ENCODE data around the gene C4orf50. TPM values are rescaled to one million over a fixed set of nuclear protein-coding genes. Genes with fewer than 3 reads are reported as not detected.

C4orf50 gene
- total and polyA plus RNA-seq, 10 of the 15 experiments (the other 5 are each of a cell fraction or from before 2014, with no cell fraction given) = 0.04 to 0.09 (median 0.05) TPM; not detected in 3

- H3K36me3 ChIP-seq (ENCODE audit: control insufficient read depth in 2 of 2, insufficient read depth in 2 of 2, low read length in 1 of 2) = no peaks in the 10 kb centered on the region
- H3K4me2 ChIP-seq (ENCODE audit: control insufficient read depth, insufficient read depth) = no peak overlapping the region
- WGBS (ENCODE audit: insufficient coverage, insufficient replicate concordance, low lambda C conversion rate, missing lambda C conversion rate) = 63% methylated on average over 34 of the region's 34 CpGs
- ChIA-PET POLR2A (no interaction called here), RAD21 (ENCODE audit: unreplicated experiment) (no interaction called here), SMC1A (ENCODE audit: uncharacterized antibody, unreplicated experiment) (no interaction called here), CTCF (interaction anchor here (0.7 kb wide), 1 partner anchor 738 kb away, joined by 3 read pairs; no protein-coding TSS in a partner anchor)
- ATAC-seq (no peak), FAIRE-seq (no peak), DNase-seq (ENCODE audit: low read depth, low spot score) (no peak)
- no peak overlapping the region for H3K9ac ChIP-seq (ENCODE audit: control insufficient read depth, insufficient read depth, low read length)
- H2AFZ ChIP-seq (ENCODE audit: control insufficient read depth, low read depth, low read length) = no peak overlapping the region
- H3K4me3 ChIP-seq = no peak overlapping the region
- no peak overlapping the region for H3K27ac ChIP-seq (ENCODE audit: control insufficient read depth, insufficient read depth)
- H3K9me3 ChIP-seq (replicated peaks; ENCODE audit: control insufficient read depth, insufficient read depth, low read length) = no peaks in the 10 kb centered on the region; the same call in 2 of the 3 replicates
- no peaks in the 10 kb centered on the region for H3K79me2 ChIP-seq (ENCODE audit: control insufficient read depth, insufficient read depth, low read length)
- H3K27me3 ChIP-seq (replicated peaks in 1 of 2; ENCODE audit: control insufficient read depth in 2 of 2, insufficient read depth in 2 of 2, low read length in 1 of 2) = peaks cover 1 to 17% of the 10 kb centered on the region in 2 experiments
- BruUV-seq (replicated peaks) = no TSS peak
- H3K4me1 ChIP-seq (ENCODE audit: control insufficient read depth, insufficient read depth, low read length) = no peaks in the 10 kb centered on the region
- no peaks in the 10 kb centered on the region for H4K20me1 ChIP-seq (ENCODE audit: control insufficient read depth, insufficient read depth)
- intact Hi-C loops (cut with micrococcal nuclease; ENCODE audit: unreplicated experiment) = no loop called here
- in situ Hi-C loops (cut with MboI) = no loop called here
- TF ChIP-seq BRCA1 (IDR thresholded peaks at IDR 0.05; ENCODE audit: low read depth, low read length) = no peak
- no peak for TF ChIP-seq LARP7 (IDR thresholded peaks at IDR 0.05)
- TF ChIP-seq HDAC2 (IDR thresholded peaks at IDR 0.05) = no peak
- no peak for TF ChIP-seq DPF2 (IDR thresholded peaks at IDR 0.05)
- TF ChIP-seq TARDBP (IDR thresholded peaks at IDR 0.05; ENCODE audit: borderline replicate concordance) = no peak
- TF ChIP-seq E4F1 (IDR thresholded peaks at IDR 0.05; ENCODE audit: borderline replicate concordance, partially characterized antibody) = no peak
- TF ChIP-seq ZNF687 (IDR thresholded peaks at IDR 0.05) = no peak
- no peak for TF ChIP-seq ELK1 (IDR thresholded peaks at IDR 0.05; ENCODE audit: low read depth, low read length)
- TF ChIP-seq RAD21 (IDR thresholded peaks at IDR 0.05; ENCODE audit: insufficient read depth, low read depth, low read length) = no peak
- no peak for TF ChIP-seq RCOR1 (conservative IDR thresholded peaks at IDR 0.05; ENCODE audit: low read depth, low read length)
- TF ChIP-seq TCF3 (IDR thresholded peaks at IDR 0.05; ENCODE audit: borderline replicate concordance, insufficient read depth, low read depth, low read length) = no peak
- TF ChIP-seq RB1 (IDR thresholded peaks at IDR 0.05; ENCODE audit: borderline replicate concordance) = no peak
- no peak for TF ChIP-seq SKIL (IDR thresholded peaks at IDR 0.05; ENCODE audit: low read depth, poor library complexity, severe bottlenecking)
- no peak for TF ChIP-seq BMI1 (IDR thresholded peaks at IDR 0.05; ENCODE audit: borderline replicate concordance)
Measured at GRCh38 chr4:5891563-5892322, 126.5 kb downstream of the C4orf50 start.

Data from GM12878 (cell line).